CD4-positive, alpha-beta T cell (primary cell): ENCODE measurements around the gene UBE2I. TPM values are rescaled to one million over a fixed set of nuclear protein-coding genes. Genes with fewer than 3 reads are reported as not detected.

Experiments used
- ATAC-seq: fragments of 200-7000 bp; cut with Tn5 transposase; one replicate; pipeline ENCODE4 v1.10.0; 2022; ENCODE audit warnings: mild to moderate bottlenecking; ENCODE audit not compliant: poor library complexity
- CTCF ChIA-PET: fragments of 350-600 bp; sonication (Branson Sonifier 250); formaldehyde crosslinking; loops from one replicate; lab custom pipeline; 2021; ENCODE audit warnings: antibody characterized with exemption, inconsistent platforms; lab: Charles Lee
- POLR2A ChIA-PET: fragments of 350-600 bp; sonication (Branson Sonifier 250); formaldehyde crosslinking; loops from one replicate; lab custom pipeline; 2021; ENCODE audit warnings: antibody characterized with exemption, inconsistent platforms; lab: Charles Lee
- DNase-seq, 14 experiments: peaks; one replicate each; pipeline ENCODE4 v3.0.0-alpha.2; 2013 to 2020; ENCODE audit warnings: mixed read lengths in 2 of 14
- H3K27ac ChIP-seq, 2 donors: one replicate each; pipeline versions ENCODE4 v1.5.1 to v1.7.0; 2013; ENCODE audit warnings: low read length in 2 of 2, low read depth in 1 of 2, mild to moderate bottlenecking in 1 of 2
- H3K27me3 ChIP-seq, 2 experiments: 1 replicate in 1 of 2; 2 replicates in 1 of 2; pipeline versions ENCODE4 v1.6.1 to v1.7.0; 2013; ENCODE audit warnings: low read length in 2 of 2, control low read depth in 1 of 2, mild to moderate bottlenecking in 1 of 2, moderate library complexity in 1 of 2; ENCODE audit not compliant: insufficient read depth in 2 of 2, control insufficient read depth in 1 of 2
- H3K36me3 ChIP-seq: one replicate; pipeline ENCODE4 v1.6.1; 2013; ENCODE audit warnings: low read length, control low read depth; ENCODE audit not compliant: insufficient read depth
- H3K4me1 ChIP-seq: one replicate; pipeline ENCODE4 v1.6.1; 2013; ENCODE audit warnings: low read length, control low read depth; ENCODE audit not compliant: insufficient read depth
- H3K4me3 ChIP-seq: one replicate; pipeline ENCODE4 v1.5.1; 2013; ENCODE audit warnings: mild to moderate bottlenecking, low read length, moderate library complexity
- H3K9me3 ChIP-seq, 2 experiments: 1 replicate in 1 of 2; 2 replicates in 1 of 2; pipeline versions ENCODE4 v1.6.1 to v1.7.0; 2013; ENCODE audit warnings: low read length in 2 of 2, mild to moderate bottlenecking in 2 of 2, control low read depth in 1 of 2, moderate library complexity in 1 of 2; ENCODE audit not compliant: control insufficient read depth in 1 of 2, insufficient read depth in 1 of 2
- H3K27ac Mint-ChIP-seq: one replicate; pipeline ENCODE4 v1.8.0; 2020; ENCODE audit warnings: mixed read lengths
- H3K27me3 Mint-ChIP-seq: one replicate; pipeline ENCODE4 v1.8.0; 2021; ENCODE audit warnings: mixed read lengths
- H3K36me3 Mint-ChIP-seq: one replicate; pipeline ENCODE4 v1.8.0; 2021; ENCODE audit warnings: low read depth, mixed read lengths
- H3K4me1 Mint-ChIP-seq: one replicate; pipeline ENCODE4 v1.8.0; 2021; ENCODE audit warnings: low read depth, mixed read lengths
- H3K4me3 Mint-ChIP-seq: one replicate; pipeline ENCODE4 v1.8.0; 2020; ENCODE audit warnings: mild to moderate bottlenecking, mixed read lengths
- H3K9me3 Mint-ChIP-seq: one replicate; pipeline ENCODE4 v1.8.0; 2020; ENCODE audit warnings: mixed read lengths
- intact Hi-C, 2 experiments: fragments of 100-400 bp; cut with DNase I in 1 of 2; cut with micrococcal nuclease in 1 of 2; formaldehyde crosslinking; loops; one replicate each; pipeline versions ENCODE4 v1.15.1 to v1.9.0; 2023 to 2025; cut with DNase I, micrococcal nuclease
- total RNA-seq, 174 experiments: library from RNA in 2 of 174; stranded (reverse) in 2 of 174; gene quantifications; one replicate each; pipeline ENCODE4 v1.2.3 and lab custom pipeline; 2021 to 2026
- TF ChIP-seq, protein P1 (sequence below): fragments of 200-600 bp; IDR thresholded peaks from one replicate; pipeline ENCODE4 v1.8.0; 2022; ENCODE audit warnings: antibody characterized with exemption, mild to moderate bottlenecking

Gene UBE2I
- total RNA-seq, 2 experiments from 2014 or later = 247 to 252 TPM

DNA sequence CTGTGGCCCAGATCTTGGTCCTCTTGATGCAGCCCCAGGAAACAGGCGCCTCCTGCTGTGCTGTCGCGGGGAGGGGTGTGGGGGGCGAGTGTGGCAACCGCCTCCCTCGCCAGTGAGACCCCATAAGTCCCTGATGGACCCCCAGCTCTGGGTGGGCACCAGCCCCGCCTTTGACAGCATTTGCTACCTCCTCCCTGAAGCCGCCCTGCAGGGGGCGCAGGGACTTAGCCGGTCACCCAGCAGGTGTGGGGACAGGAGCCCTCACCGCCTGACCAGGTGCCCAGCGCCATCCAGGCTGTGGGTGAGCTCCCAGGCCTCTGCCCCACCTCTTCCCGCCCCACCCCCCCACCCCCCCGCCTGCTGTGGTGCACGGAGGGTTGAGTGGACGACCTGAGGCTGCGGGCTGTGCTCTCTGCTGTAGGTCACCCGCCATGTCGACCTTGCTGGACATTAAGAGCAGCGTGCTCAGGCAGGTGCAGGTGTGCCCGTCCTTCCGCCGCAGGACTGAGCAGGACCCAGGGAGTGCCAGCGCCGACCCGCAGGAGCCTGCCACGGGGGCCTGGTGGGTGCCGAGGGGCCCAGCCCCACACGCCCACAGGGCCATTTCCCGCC is 28.8 kb downstream of the UBE2I start:
- CTCF ChIA-PET = no interaction called here
- DNase-seq = peak in 6 of 14 experiments; percentile 15 to 60 (median 32)

DNA sequence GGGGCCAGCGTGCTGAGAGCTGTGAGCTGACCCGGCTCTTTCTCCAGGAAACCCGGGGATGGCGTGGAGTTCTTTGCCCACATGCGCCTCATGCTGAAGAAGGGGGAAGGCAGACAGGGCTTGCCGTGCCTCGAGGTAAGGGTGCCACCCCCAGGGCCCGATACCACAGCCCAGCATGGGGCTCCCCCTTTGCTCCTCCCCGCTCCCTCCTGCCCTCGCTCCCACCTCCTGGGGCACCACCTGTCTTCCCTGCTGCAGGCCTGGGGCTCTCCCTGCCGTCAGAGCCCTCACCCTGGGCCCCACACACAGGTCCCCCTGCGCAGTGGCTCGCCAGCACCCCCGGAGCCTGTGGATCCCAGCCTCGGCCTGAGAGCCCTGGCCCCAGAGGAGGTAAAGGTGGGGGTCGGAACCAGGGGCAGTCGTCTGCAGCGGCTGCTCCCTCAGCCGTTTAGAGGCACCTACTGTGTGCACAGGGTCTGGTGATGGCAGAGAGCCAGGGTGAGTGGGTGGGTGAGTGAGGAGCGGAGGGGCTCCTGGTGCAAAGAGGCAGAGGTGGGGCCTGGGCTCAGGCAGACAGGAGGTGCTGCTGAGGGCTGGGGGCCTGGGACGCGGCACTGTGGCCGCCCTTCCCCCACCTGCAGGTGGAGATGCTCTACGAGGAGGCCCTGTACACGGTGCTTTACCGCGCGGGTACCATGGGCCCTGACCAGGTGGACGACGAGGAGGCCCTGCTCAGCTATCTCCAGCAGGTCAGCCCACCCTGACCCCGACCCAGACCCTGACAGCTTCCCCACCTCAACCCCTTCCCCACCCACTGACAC is 29.6 kb downstream of the UBE2I start:
- TF ChIP-seq, protein P1, sequence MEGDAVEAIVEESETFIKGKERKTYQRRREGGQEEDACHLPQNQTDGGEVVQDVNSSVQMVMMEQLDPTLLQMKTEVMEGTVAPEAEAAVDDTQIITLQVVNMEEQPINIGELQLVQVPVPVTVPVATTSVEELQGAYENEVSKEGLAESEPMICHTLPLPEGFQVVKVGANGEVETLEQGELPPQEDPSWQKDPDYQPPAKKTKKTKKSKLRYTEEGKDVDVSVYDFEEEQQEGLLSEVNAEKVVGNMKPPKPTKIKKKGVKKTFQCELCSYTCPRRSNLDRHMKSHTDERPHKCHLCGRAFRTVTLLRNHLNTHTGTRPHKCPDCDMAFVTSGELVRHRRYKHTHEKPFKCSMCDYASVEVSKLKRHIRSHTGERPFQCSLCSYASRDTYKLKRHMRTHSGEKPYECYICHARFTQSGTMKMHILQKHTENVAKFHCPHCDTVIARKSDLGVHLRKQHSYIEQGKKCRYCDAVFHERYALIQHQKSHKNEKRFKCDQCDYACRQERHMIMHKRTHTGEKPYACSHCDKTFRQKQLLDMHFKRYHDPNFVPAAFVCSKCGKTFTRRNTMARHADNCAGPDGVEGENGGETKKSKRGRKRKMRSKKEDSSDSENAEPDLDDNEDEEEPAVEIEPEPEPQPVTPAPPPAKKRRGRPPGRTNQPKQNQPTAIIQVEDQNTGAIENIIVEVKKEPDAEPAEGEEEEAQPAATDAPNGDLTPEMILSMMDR = no peak
- no peaks in the 10 kb centered on the region for H3K9me3 Mint-ChIP-seq
- no peak for ATAC-seq
- no peak overlapping the region for H3K27ac Mint-ChIP-seq
- DNase-seq = no peak
- ChIA-PET POLR2A (no interaction called here), CTCF (no interaction called here)
- intact Hi-C loops = no loop called here
- H3K27ac ChIP-seq = no peak overlapping the region
- H3K4me1 Mint-ChIP-seq = peaks cover 13% of the 10 kb centered on the region
- peaks cover 12% of the 10 kb centered on the region for H3K27me3 Mint-ChIP-seq
- peaks cover 4% of the 10 kb centered on the region for H3K36me3 Mint-ChIP-seq
- peaks cover 43% of the 10 kb centered on the region for H3K4me1 ChIP-seq
- peaks cover 10 to 19% of the 10 kb centered on the region in 2 experiments for H3K27me3 ChIP-seq
- H3K9me3 ChIP-seq = peaks cover 0 to 9% of the 10 kb centered on the region in 2 experiments
- H3K36me3 ChIP-seq = no peaks in the 10 kb centered on the region
- H3K4me3 ChIP-seq = no peak overlapping the region
- no peak overlapping the region for H3K4me3 Mint-ChIP-seq

More for the DNA sequence above, 28.8 kb downstream of the UBE2I start:
- no peak overlapping the region for H3K27ac ChIP-seq
- Mint-ChIP-seq H3K36me3 (peaks cover 2% of the 10 kb centered on the region), H3K27ac (no peak overlapping the region), H3K4me3 (no peak overlapping the region), H3K4me1 (peaks cover 11% of the 10 kb centered on the region), H3K27me3 (peaks cover 12% of the 10 kb centered on the region), H3K9me3 (no peaks in the 10 kb centered on the region)
- no peak for ATAC-seq
- H3K4me3 ChIP-seq = no peak overlapping the region
- TF ChIP-seq, protein P1 = no peak
- intact Hi-C loops = no loop called here
- POLR2A ChIA-PET = no interaction called here
- peaks cover 0 to 10% of the 10 kb centered on the region in 2 experiments for H3K9me3 ChIP-seq
- peaks cover 11 to 23% of the 10 kb centered on the region in 2 experiments for H3K27me3 ChIP-seq
- no peaks in the 10 kb centered on the region for H3K36me3 ChIP-seq
- peaks cover 42% of the 10 kb centered on the region for H3K4me1 ChIP-seq

DNA sequence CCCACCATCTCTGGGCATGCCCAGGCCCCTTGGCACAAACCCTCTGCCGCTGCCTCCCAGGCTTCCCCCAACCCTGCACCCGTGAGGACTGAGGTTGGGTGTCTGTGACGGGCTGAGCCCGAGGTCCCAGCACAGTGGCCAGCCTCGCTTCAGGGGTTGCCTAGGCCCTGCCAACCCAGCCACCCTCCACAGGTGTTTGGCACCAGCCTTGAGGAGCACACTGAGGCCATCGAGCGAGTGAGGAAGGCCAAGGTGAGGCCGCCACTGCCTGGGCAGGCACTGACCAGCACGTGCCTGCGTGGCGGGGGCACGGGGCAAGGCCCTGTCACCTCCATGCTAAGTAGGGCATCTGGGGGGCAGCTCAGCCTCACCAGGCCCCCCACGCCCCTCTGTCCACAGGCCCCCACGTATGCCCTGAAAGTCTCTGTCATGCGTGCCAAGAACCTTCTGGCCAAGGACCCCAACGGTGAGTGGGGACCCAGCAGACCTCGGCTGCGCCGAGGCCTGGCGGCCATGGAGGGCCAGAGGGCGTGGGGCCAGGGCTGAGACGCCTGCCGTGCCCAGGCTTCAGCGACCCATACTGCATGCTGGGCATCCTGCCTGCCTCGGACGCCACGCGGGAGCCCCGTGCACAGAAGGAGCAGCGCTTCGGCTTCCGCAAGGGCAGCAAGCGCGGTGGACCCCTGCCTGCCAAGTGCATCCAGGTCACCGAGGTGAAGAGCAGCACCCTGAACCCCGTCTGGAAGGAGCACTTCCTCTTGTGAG is 31.5 kb downstream of the UBE2I start:
- H3K4me3 ChIP-seq = no peak overlapping the region
- ChIA-PET POLR2A (no interaction called here), CTCF (no interaction called here)
- peaks cover 4% of the 10 kb centered on the region for H3K36me3 Mint-ChIP-seq
- H3K27me3 Mint-ChIP-seq = no peaks in the 10 kb centered on the region
- H3K27ac ChIP-seq = no peak overlapping the region
- H3K4me1 ChIP-seq = peaks cover 26% of the 10 kb centered on the region
- H3K4me3 Mint-ChIP-seq = no peak overlapping the region
- H3K4me1 Mint-ChIP-seq = peaks cover 13% of the 10 kb centered on the region
- H3K27me3 ChIP-seq = peaks cover 0 to under 1% of the 10 kb centered on the region in 2 experiments
- H3K36me3 ChIP-seq = no peaks in the 10 kb centered on the region
- no peaks in the 10 kb centered on the region for H3K9me3 ChIP-seq
- TF ChIP-seq, protein P1 = no peak
- H3K27ac Mint-ChIP-seq = no peak overlapping the region
- peak in 1 of 14 experiments; percentile 28 for DNase-seq
- intact Hi-C loops = no loop called here
- ATAC-seq = no peak
- no peaks in the 10 kb centered on the region for H3K9me3 Mint-ChIP-seq
